Right lobe of liver (tissue), 6 donors: Measurements from ENCODE around the gene RAB31. TPM values are rescaled to one million over a fixed set of nuclear protein-coding genes. Genes with fewer than 3 reads are reported as not detected.

ENCODE experiments used
- ATAC-seq, 4 donors: fragments of 200-7000 bp; cut with Tn5 transposase; one replicate each; pipeline ENCODE4 v1.9.1; 2020; ENCODE audit warnings: mild to moderate bottlenecking in 4 of 4, moderate library complexity in 4 of 4
- DNase-seq, 3 donors: peaks; one replicate each; pipeline ENCODE4 v3.0.0-alpha.2; 2020
- H3K27ac ChIP-seq, 3 donors: fragments of 200-600 bp; one replicate each; pipeline ENCODE4 v1.8.0; 2022
- H3K27me3 ChIP-seq, 2 donors: fragments of 200-600 bp; one replicate each; pipeline ENCODE4 v1.8.0; 2022
- H3K36me3 ChIP-seq, 4 donors: fragments of 200-600 bp; sonication (generic) in 1 of 4; one replicate each; pipeline versions ENCODE4 v1.5.1 to v1.8.0; 2017 to 2022; ENCODE audit warnings: control low read depth in 1 of 4
- H3K4me1 ChIP-seq, 4 donors: fragments of 200-600 bp; sonication (generic) in 1 of 4; one replicate each; pipeline versions ENCODE4 v1.5.1 to v1.8.0; 2017 to 2022; ENCODE audit warnings: control low read depth in 1 of 4
- H3K4me3 ChIP-seq, 3 donors: fragments of 200-600 bp; one replicate each; pipeline ENCODE4 v1.8.0; 2022
- H3K9me3 ChIP-seq, 4 donors: fragments of 200-600 bp; sonication (generic) in 1 of 4; one replicate each; pipeline versions ENCODE4 v1.5.1 to v1.8.0; 2017 to 2022; ENCODE audit warnings: control low read depth in 1 of 4
- POLR2A ChIP-seq: fragments of 450-650 bp; IDR thresholded peaks from one replicate; pipeline ENCODE4 v1.6.1; 2017; ENCODE audit warnings: antibody characterized with exemption, mild to moderate bottlenecking
- WGBS: methylation state at CpG from one replicate; pipeline ENCODE4 v1.1.6; 2018; ENCODE audit warnings: low coverage, low lambda C conversion rate; ENCODE audit not compliant: insufficient coverage; ENCODE audit errors: missing lambda C conversion rate; 5-methylcytosine and 5-hydroxymethylcytosine counted together
- intact Hi-C, 2 donors: fragments of 100-400 bp; cut with DNase I; formaldehyde crosslinking; loops; one replicate each; pipeline versions ENCODE4 v1.11.2 to v1.14.1; 2022
- total RNA-seq, 6 experiments: library from RNA; depleted of rRNA in 2 of 6; stranded (reverse); fragments of >200 nt in 2 of 6; fragmentation: NEBNext Ultra II Directional in 3 of 6; extraction: Animal tissue kit (Norgen Biotek cat#: 25700) in 3 of 6; gene quantifications; one replicate each; pipeline versions ENCODE4 v1.1.0 to v1.2.4, GENCODE V29; 2016 to 2023
- TF ChIP-seq, protein P1 (sequence below), 4 donors: fragments of 200-600 bp in 3 of 4; fragments of 450-650 bp in 1 of 4; IDR thresholded peaks; one replicate each; pipeline versions ENCODE4 v1.5.1 to v1.8.0; 2016 to 2022; ENCODE audit warnings: antibody characterized with exemption in 4 of 4, mild to moderate bottlenecking in 2 of 4
- donor health status: DM: no; HTN: yes; CAD: no.
- donor health status: DM: no; HTN: no; CAD: no.
- donor health status: DM: no; HTN: no; CAD: no.
- donor health status: DM: no; HTN: yes; CAD: no.
- donor health status: DM: no; HTN: yes; CAD: no.

Gene RAB31
- total RNA-seq, 6 experiments from 2014 or later = 3.0 to 14.3 (median 5.4) TPM

DNA sequence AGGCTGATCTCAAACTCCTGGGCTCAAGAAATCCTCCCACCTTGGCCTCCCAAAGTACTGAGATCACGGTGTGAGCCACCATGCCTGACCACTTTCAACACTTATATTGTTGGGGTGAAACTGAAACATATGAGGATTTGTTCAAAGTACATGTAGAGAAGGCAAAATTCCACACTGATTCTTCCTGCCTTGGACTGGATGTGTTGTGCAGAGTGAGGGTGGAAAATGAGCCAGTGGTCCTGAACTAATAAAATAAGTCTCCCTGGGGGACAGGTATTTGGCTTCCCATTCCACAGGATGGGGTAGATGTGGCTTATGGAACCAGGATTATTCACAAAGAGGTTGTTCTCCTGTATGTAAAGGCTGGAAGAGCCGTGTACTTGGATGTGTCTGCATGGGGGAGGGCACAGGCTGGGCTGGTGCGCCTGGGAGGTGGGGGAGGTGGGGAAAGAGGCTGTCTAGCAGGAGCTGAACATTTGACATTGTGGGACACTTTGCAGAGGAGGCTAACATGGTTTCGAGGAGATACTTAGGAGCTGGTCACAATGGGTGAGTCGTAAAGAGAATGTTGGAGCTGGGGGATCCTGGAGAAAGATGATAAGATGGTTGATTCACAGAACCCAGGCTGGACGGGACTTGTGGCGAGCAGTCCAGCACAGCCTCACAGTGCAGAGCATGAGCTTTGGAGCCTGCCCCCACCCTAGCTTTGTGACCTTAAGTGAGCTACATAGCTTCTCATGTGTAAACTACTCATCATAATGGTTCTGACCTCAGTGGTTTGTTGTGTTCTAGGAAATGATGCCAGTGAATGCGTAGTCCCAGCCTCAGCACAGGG lies 177.3 kb downstream of the RAB31 start, which contains the start of gene TXNDC2:
Gene TXNDC2, plus strand, starts transcription at position 804 of the 835 bp plus-strand sequence. CDS start 708 bp downstream, outside the sequence.
- peak in 1 of 4 donors; percentile 12 for ATAC-seq
- no peak for DNase-seq
- H3K27me3 ChIP-seq = no peaks in the 10 kb centered on the region
- 92% methylated on average over 7 of the region's 8 CpGs for WGBS
- H3K4me1 ChIP-seq = no peaks in the 10 kb centered on the region
- no peaks in the 10 kb centered on the region for H3K9me3 ChIP-seq
- intact Hi-C loops = no loop called here
- no peak within 1 kb of the TSS for H3K27ac ChIP-seq
- no peak for TF ChIP-seq POLR2A
- TF ChIP-seq, protein P1, sequence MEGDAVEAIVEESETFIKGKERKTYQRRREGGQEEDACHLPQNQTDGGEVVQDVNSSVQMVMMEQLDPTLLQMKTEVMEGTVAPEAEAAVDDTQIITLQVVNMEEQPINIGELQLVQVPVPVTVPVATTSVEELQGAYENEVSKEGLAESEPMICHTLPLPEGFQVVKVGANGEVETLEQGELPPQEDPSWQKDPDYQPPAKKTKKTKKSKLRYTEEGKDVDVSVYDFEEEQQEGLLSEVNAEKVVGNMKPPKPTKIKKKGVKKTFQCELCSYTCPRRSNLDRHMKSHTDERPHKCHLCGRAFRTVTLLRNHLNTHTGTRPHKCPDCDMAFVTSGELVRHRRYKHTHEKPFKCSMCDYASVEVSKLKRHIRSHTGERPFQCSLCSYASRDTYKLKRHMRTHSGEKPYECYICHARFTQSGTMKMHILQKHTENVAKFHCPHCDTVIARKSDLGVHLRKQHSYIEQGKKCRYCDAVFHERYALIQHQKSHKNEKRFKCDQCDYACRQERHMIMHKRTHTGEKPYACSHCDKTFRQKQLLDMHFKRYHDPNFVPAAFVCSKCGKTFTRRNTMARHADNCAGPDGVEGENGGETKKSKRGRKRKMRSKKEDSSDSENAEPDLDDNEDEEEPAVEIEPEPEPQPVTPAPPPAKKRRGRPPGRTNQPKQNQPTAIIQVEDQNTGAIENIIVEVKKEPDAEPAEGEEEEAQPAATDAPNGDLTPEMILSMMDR (IDR thresholded peaks at IDR 0.05) = no peak
- H3K36me3 ChIP-seq = no peaks in the 10 kb centered on the region
- H3K4me3 ChIP-seq = no peak within 1 kb of the TSS

DNA sequence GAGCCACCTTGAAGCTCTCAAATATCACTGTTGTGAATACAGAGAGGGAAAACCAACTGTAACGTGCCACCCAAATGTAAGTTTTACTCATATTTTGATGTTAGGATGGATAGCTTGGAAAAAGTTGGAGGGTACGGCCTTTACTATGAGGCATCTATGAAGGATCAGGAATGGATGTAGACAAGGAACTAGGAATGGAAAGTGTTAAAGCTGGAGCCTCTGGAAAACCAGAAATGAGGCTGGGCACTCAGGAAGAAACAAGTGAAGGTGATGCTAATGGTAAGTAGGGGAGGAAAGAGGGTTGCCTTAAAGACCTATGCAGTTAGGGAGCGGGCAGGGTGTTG lies 177.9 kb downstream of the RAB31 start:
- H3K27ac ChIP-seq = no peak overlapping the region
- no peaks in the 10 kb centered on the region for H3K27me3 ChIP-seq
- intact Hi-C loops = no loop called here
- ATAC-seq = no peak
- TF ChIP-seq POLR2A = no peak
- TF ChIP-seq, protein P1 (IDR thresholded peaks at IDR 0.05) = no peak
- H3K4me1 ChIP-seq = no peaks in the 10 kb centered on the region
- 86% methylated on average over 3 of the region's 3 CpGs for WGBS
- DNase-seq = no peak
- no peaks in the 10 kb centered on the region for H3K9me3 ChIP-seq
- H3K4me3 ChIP-seq = no peak overlapping the region
- H3K36me3 ChIP-seq = no peaks in the 10 kb centered on the region

DNA sequence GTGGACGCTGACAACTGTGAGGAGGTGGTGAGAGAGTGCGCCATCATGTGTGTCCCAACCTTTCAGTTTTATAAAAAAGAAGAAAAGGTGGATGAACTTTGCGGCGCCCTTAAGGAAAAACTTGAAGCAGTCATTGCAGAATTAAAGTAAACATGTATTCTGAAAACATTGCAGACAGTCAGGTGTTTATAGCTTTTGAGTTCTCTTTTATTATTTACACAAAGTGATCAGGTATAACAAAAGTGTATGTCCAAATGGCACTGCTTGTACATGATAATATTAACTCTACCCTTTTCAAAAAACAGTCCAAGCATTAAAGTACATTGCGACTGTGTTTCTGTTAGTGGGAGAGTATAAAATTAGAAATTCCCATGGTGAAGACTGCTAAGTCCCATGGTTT lies 179.9 kb downstream of the RAB31 start:
- no peak overlapping the region for H3K4me3 ChIP-seq
- H3K36me3 ChIP-seq = no peaks in the 10 kb centered on the region
- no peaks in the 10 kb centered on the region for H3K27me3 ChIP-seq
- no peak for DNase-seq
- ATAC-seq = no peak
- 93% methylated on average over 5 of the region's 5 CpGs for WGBS
- H3K9me3 ChIP-seq = no peaks in the 10 kb centered on the region
- intact Hi-C loops = no loop called here
- no peak for TF ChIP-seq POLR2A
- TF ChIP-seq, protein P1 (IDR thresholded peaks at IDR 0.05) = no peak
- H3K4me1 ChIP-seq = no peaks in the 10 kb centered on the region
- H3K27ac ChIP-seq = no peak overlapping the region

DNA sequence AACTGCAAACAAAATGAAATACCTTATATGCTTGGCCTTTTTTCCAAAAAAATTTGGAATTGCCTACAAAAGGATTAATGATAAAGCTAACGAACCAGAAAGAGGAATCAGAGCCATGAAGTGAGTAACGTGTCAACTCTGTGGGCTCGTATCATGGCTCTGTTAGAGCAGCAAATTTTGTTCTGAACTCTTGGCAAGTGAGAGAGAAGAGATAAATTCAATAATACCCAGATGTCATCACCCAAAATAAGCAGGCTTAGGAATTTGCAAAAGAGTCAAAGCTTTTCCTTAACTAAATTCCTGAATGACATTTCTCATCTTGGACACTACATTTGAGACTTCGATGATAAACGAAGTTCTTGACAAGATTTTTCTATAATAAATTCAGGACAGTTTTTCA lies 182.1 kb downstream of the RAB31 start:
- 73% methylated on average over 5 of the region's 5 CpGs for WGBS
- Histone ChIP-seq H3K4me1 (no peaks in the 10 kb centered on the region), H3K36me3 (no peaks in the 10 kb centered on the region), H3K27me3 (no peaks in the 10 kb centered on the region), H3K27ac (no peak overlapping the region), H3K4me3 (no peak overlapping the region), H3K9me3 (no peaks in the 10 kb centered on the region)
- no peak for TF ChIP-seq POLR2A
- TF ChIP-seq, protein P1 (IDR thresholded peaks at IDR 0.05) = no peak
- DNase-seq = no peak
- no peak for ATAC-seq
- intact Hi-C loops = no loop called here
